HEK293 (cell line): Measurements from ENCODE around the gene ZDHHC3.
"Not testable (repeated sequence)": the region's sequence is repeated elsewhere in the genome, so short reads cannot be mapped to it uniquely, and the experiment has no call there.

Source experiments
- CTCF ChIA-PET: fragments of 350-600 bp; formaldehyde crosslinking; extraction: SDS; loops from one replicate; lab custom pipeline; 2021; ENCODE audit warnings: antibody characterized with exemption; lab: Yijun Ruan, JAX
- POLR2A ChIA-PET: fragments of 300-600 bp; formaldehyde crosslinking; extraction: SDS; loops from one replicate; lab custom pipeline; 2020; ENCODE audit warnings: antibody characterized with exemption, inconsistent platforms; lab: Yijun Ruan, JAX
- H3K27ac ChIP-seq: fragments of 200-500 bp; sonication (Bioruptor generic); 2 replicates; pipeline ENCODE4 v1.5.1; 2014; ENCODE audit warnings: low read depth, low read length, control low read depth, inconsistent platforms; ENCODE audit errors: extremely low read depth
- H3K36me3 ChIP-seq, 2 experiments: fragments of 200-500 bp in 1 of 2; sonication (Bioruptor generic) in 1 of 2; 1 replicate in 1 of 2; 2 replicates in 1 of 2; pipeline ENCODE4 v1.5.1; 2014 to 2017; ENCODE audit warnings: inconsistent platforms in 2 of 2, low read length in 2 of 2; ENCODE audit not compliant: control insufficient read depth in 2 of 2, insufficient read depth in 1 of 2
- H3K4me1 ChIP-seq: fragments of 200-500 bp; sonication (Bioruptor generic); 2 replicates; pipeline ENCODE4 v1.5.1; 2014; ENCODE audit warnings: mild to moderate bottlenecking, low read length, inconsistent platforms; ENCODE audit not compliant: control insufficient read depth, insufficient read depth
- H3K4me3 ChIP-seq: 2 replicates; pipeline ENCODE4 v1.5.1; 2011; ENCODE audit warnings: low read depth, mild to moderate bottlenecking, control low read depth, low read length, moderate library complexity
- H3K9me3 ChIP-seq: fragments of 200-500 bp; sonication (Bioruptor generic); 2 replicates; pipeline ENCODE4 v1.5.1; 2014; ENCODE audit warnings: low read depth, low read length, inconsistent platforms; ENCODE audit not compliant: control insufficient read depth, insufficient read depth
- AEBP2 ChIP-seq: fragments of 450-650 bp; formaldehyde crosslinking; IDR thresholded peaks from 2 replicates; pipeline ENCODE4 v1.5.1; 2016; ENCODE audit warnings: missing biosample characterization, missing genetic modification characterization, borderline replicate concordance
- GFI1B ChIP-seq: fragments of 450-650 bp; formaldehyde crosslinking; IDR thresholded peaks from 2 replicates; pipeline ENCODE4 v1.5.1; 2016; ENCODE audit warnings: missing biosample characterization, missing genetic modification characterization
- REPIN1 ChIP-seq: fragments of 450-650 bp; formaldehyde crosslinking; IDR thresholded peaks from 2 replicates; pipeline ENCODE4 v1.5.1; 2017; ENCODE audit warnings: missing biosample characterization, missing genetic modification characterization, low read depth
- SP7 ChIP-seq: fragments of 450-650 bp; formaldehyde crosslinking; IDR thresholded peaks from 2 replicates; pipeline ENCODE4 v1.5.1; 2016; ENCODE audit warnings: missing biosample characterization, missing genetic modification characterization
- ZBTB11 ChIP-seq: fragments of 450-650 bp; formaldehyde crosslinking; conservative IDR thresholded peaks from 2 replicates; pipeline ENCODE4 v1.5.1; 2016; ENCODE audit warnings: low read depth, missing biosample characterization, missing genetic modification characterization
- ZBTB49 ChIP-seq: fragments of 450-650 bp; formaldehyde crosslinking; IDR thresholded peaks from 2 replicates; pipeline ENCODE4 v1.5.1; 2016; ENCODE audit warnings: missing biosample characterization, missing genetic modification characterization, low read depth
- ZFP69B ChIP-seq: fragments of 450-650 bp; formaldehyde crosslinking; IDR thresholded peaks from 2 replicates; pipeline ENCODE4 v1.5.1; 2016; ENCODE audit warnings: missing biosample characterization, missing genetic modification characterization
- ZNF175 ChIP-seq: fragments of 450-650 bp; formaldehyde crosslinking; IDR thresholded peaks from 2 replicates; pipeline ENCODE4 v1.5.1; 2016; ENCODE audit warnings: missing biosample characterization, missing genetic modification characterization
- ZNF18 ChIP-seq: fragments of 450-650 bp; formaldehyde crosslinking; IDR thresholded peaks from 2 replicates; pipeline ENCODE4 v1.5.1; 2016; ENCODE audit warnings: missing biosample characterization, missing genetic modification characterization
- ZNF221 ChIP-seq: fragments of 450-650 bp; formaldehyde crosslinking; IDR thresholded peaks from 2 replicates; pipeline ENCODE4 v1.5.1; 2017; ENCODE audit warnings: missing biosample characterization, missing genetic modification characterization, borderline replicate concordance
- ZNF350 ChIP-seq: fragments of 450-650 bp; formaldehyde crosslinking; IDR thresholded peaks from 2 replicates; pipeline ENCODE4 v1.5.0; 2017; ENCODE audit warnings: missing biosample characterization, mild to moderate bottlenecking, missing genetic modification characterization
- ZNF404 ChIP-seq: fragments of 450-650 bp; formaldehyde crosslinking; IDR thresholded peaks from 2 replicates; pipeline ENCODE4 v1.5.1; 2017; ENCODE audit warnings: missing biosample characterization, missing genetic modification characterization
- ZNF501 ChIP-seq: fragments of 450-650 bp; formaldehyde crosslinking; IDR thresholded peaks from 2 replicates; pipeline ENCODE4 v1.5.1; 2016; ENCODE audit warnings: missing biosample characterization, missing genetic modification characterization
- ZNF510 ChIP-seq: fragments of 450-650 bp; formaldehyde crosslinking; IDR thresholded peaks from 2 replicates; pipeline ENCODE4 v1.5.1; 2018; ENCODE audit warnings: mild to moderate bottlenecking, missing genetic modification characterization, missing biosample characterization; ENCODE audit not compliant: insufficient replicate concordance
- ZNF645 ChIP-seq: fragments of 450-650 bp; formaldehyde crosslinking; IDR thresholded peaks from 2 replicates; pipeline ENCODE4; 2016; ENCODE audit warnings: missing biosample characterization, missing genetic modification characterization
- ZNF707 ChIP-seq: fragments of 450-650 bp; formaldehyde crosslinking; IDR thresholded peaks from 2 replicates; pipeline ENCODE4 v1.5.1; 2016; ENCODE audit warnings: missing biosample characterization, missing genetic modification characterization

Gene ZDHHC3

GRCh38 chr3:44988073-44988472, 12.1 kb upstream of the ZDHHC3 start:
- Histone ChIP-seq H3K27ac (no peak overlapping the region), H3K4me1 (peaks cover 2% of the 10 kb centered on the region), H3K4me3 (no peak overlapping the region), H3K36me3 (peaks cover 0 to 48% of the 10 kb centered on the region in 2 experiments; a peak in 1 of 3 replicates), H3K9me3 (no peaks in the 10 kb centered on the region)
- POLR2A ChIA-PET: no interaction called here
- no peak for TF ChIP-seq ZNF645 (tag by site-specific recombination)
- TF ChIP-seq ZNF501 (tag by site-specific recombination): no peak
- CTCF ChIA-PET: interaction anchor here (3.0 kb wide), 1 partner anchor 10 kb away, joined by 12 read pairs; no protein-coding TSS in a partner anchor

GRCh38 chr3:44987332-44987731, 11.4 kb upstream of the ZDHHC3 start:
- ChIA-PET CTCF (interaction anchor here (0.7 to 3.0 kb wide), 2 partner anchors 9 to 1954 kb away, joined by 3 to 12 read pairs; no protein-coding TSS in a partner anchor), POLR2A (interaction anchor here (0.6 kb wide), 1 partner anchor 80 kb away, joined by 4 read pairs; no protein-coding TSS in a partner anchor)
- Histone ChIP-seq H3K4me1 (no peaks in the 10 kb centered on the region), H3K4me3 (no peak overlapping the region), H3K36me3 (peaks cover 0 to 46% of the 10 kb centered on the region in 2 experiments; a peak in 1 of 3 replicates), H3K9me3 (no peaks in the 10 kb centered on the region), H3K27ac (no peak overlapping the region)
- TF ChIP-seq ZBTB11 (tag by site-specific recombination): no peak
- TF ChIP-seq ZNF404 (tag by site-specific recombination): no peak
- no peak for TF ChIP-seq ZNF175 (tag by site-specific recombination)
- no peak for TF ChIP-seq AEBP2 (tag by site-specific recombination)
- no peak for TF ChIP-seq ZNF221 (tag by site-specific recombination)
- TF ChIP-seq ZNF707 (tag by site-specific recombination): no peak
- TF ChIP-seq REPIN1 (tag by site-specific recombination): no peak

GRCh38 chr3:44986330-44986729, 10.4 kb upstream of the ZDHHC3 start:
- H3K36me3 ChIP-seq: peaks cover 0 to 36% of the 10 kb centered on the region in 2 experiments; a peak in 1 of 3 replicates
- H3K9me3 ChIP-seq, H3K27ac ChIP-seq, H3K4me1 ChIP-seq, H3K4me3 ChIP-seq: not testable (repeated sequence)
- POLR2A ChIA-PET: interaction anchor here (1.3 kb wide), 1 partner anchor 10 kb away, joined by 3 read pairs; the partner anchor contains the start of genes EXOSC7 and ZDHHC3
- CTCF ChIA-PET: interaction anchor here (0.7 to 3.0 kb wide), 2 partner anchors 8 to 648 kb away, joined by 3 to 12 read pairs; no protein-coding TSS in a partner anchor

- Histone ChIP-seq H3K4me3 (no peak overlapping the region), H3K36me3 (peaks cover 0 to 16% of the 10 kb centered on the region in 2 experiments; a peak in 1 of 3 replicates), H3K9me3 (no peaks in the 10 kb centered on the region), H3K27ac (no peak overlapping the region), H3K4me1 (no peaks in the 10 kb centered on the region)
- CTCF ChIA-PET: interaction anchor here (0.6 kb wide), 2 partner anchors 56 to 773 kb away, joined by 3 read pairs; no protein-coding TSS in a partner anchor
- POLR2A ChIA-PET: no interaction called here
- TF ChIP-seq ZFP69B (tag by site-specific recombination) (no peak), SP7 (tag by site-specific recombination) (no peak), ZBTB49 (tag by site-specific recombination) (no peak), ZNF18 (tag by site-specific recombination) (no peak), REPIN1 (tag by site-specific recombination) (no peak), GFI1B (tag by site-specific recombination) (no peak), ZNF350 (tag by site-specific recombination) (no peak), ZNF707 (tag by site-specific recombination) (no peak), ZNF510 (tag by site-specific recombination) (no peak)
Measured at GRCh38 chr3:44984335-44984734, 8.4 kb upstream of the ZDHHC3 start.
